Omental fat pad (tissue), 4 donors: Measurements from ENCODE around the gene PTPRG. TPM values are rescaled to one million over a fixed set of nuclear protein-coding genes. Genes with fewer than 3 reads are reported as not detected.
"Not testable (repeated sequence)": the region's sequence is repeated elsewhere in the genome, so short reads cannot be mapped to it uniquely, and the experiment has no call there.

Experiments
- ATAC-seq: fragments of 150-250 bp; one replicate; pipeline ENCODE4 v1.9.1; 2016; ENCODE audit warnings: mild to moderate bottlenecking, moderate library complexity; ENCODE audit not compliant: low FRiP score
- DNase-seq: peaks from one replicate; pipeline ENCODE4 v3.0.0-alpha.2; 2019; ENCODE audit warnings: low spot score
- CTCF ChIP-seq, 3 donors: fragments of 450-650 bp; IDR thresholded peaks; one replicate each; pipeline ENCODE4 v1.5.1; 2016 to 2017; ENCODE audit warnings: antibody characterized with exemption in 3 of 3, mild to moderate bottlenecking in 3 of 3, moderate library complexity in 2 of 3
- total RNA-seq, 4 donors: library from RNA; depleted of rRNA; stranded (reverse); fragments of >200 nt; gene quantifications; one replicate each; pipeline ENCODE4 v1.1.0, GENCODE V29; 2016

The PTPRG gene
- total RNA-seq, 4 donors from 2014 or later, result 90.0 to 172 (median 104) TPM

- TF ChIP-seq CTCF (IDR thresholded peaks at IDR 0.05), result no peak
- DNase-seq (no peak), ATAC-seq (no peak)
These were observed 466.9 kb downstream of the PTPRG start for GRCh38 chr3:62028236-62028635.

- TF ChIP-seq CTCF (IDR thresholded peaks at IDR 0.05), result no peak
- ATAC-seq (no peak), DNase-seq (no peak)
These were observed 471.4 kb downstream of the PTPRG start for GRCh38 chr3:62032738-62033137.

GRCh38 chr3:62035402-62036057 is 474.2 kb downstream of the PTPRG start:
- DNase-seq, result no peak
- ATAC-seq, result no peak
- no peak for TF ChIP-seq CTCF (IDR thresholded peaks at IDR 0.05)

GRCh38 chr3:62036726-62037125 is 475.4 kb downstream of the PTPRG start:
- DNase-seq (no peak), ATAC-seq (no peak)
- TF ChIP-seq CTCF (IDR thresholded peaks at IDR 0.05), result no peak

GRCh38 chr3:62038798-62039197 is 477.4 kb downstream of the PTPRG start:
- ATAC-seq, DNase-seq: not testable (repeated sequence)

- ATAC-seq, result no peak
- TF ChIP-seq CTCF (IDR thresholded peaks at IDR 0.05), result no peak
- no peak for DNase-seq
These were observed 478.2 kb downstream of the PTPRG start for GRCh38 chr3:62039586-62039985.

GRCh38 chr3:62041681-62042080 is 480.3 kb downstream of the PTPRG start:
- no peak for DNase-seq
- no peak for TF ChIP-seq CTCF (IDR thresholded peaks at IDR 0.05)
- no peak for ATAC-seq
